ENCODE measurements around the gene LPAR5. TPM values are rescaled to one million over a fixed set of nuclear protein-coding genes. Genes with fewer than 3 reads are reported as not detected.

The LPAR5 gene
- total RNA-seq, 1 donor from 2014 or later = not detected

GRCh38 chr12:6666211-6666610 is 30.5 kb upstream of the LPAR5 start:
- H3K9me3 Mint-ChIP-seq (ENCODE audit: unreplicated experiment) = peaks cover 13% of the 10 kb centered on the region
- DNase-seq = no peak
- no peaks in the 10 kb centered on the region for H3K36me3 Mint-ChIP-seq (ENCODE audit: unreplicated experiment)
- H3K27me3 Mint-ChIP-seq (ENCODE audit: unreplicated experiment) = peaks cover 10% of the 10 kb centered on the region
- H3K27ac Mint-ChIP-seq (ENCODE audit: unreplicated experiment) = no peak overlapping the region
- TF ChIP-seq CTCF (IDR thresholded peaks at IDR 0.05; ENCODE audit: partially characterized antibody, unreplicated experiment) = no peak
- no peak overlapping the region for H3K4me3 Mint-ChIP-seq (ENCODE audit: unreplicated experiment)
- peaks cover 7% of the 10 kb centered on the region for H3K4me1 Mint-ChIP-seq (ENCODE audit: low read depth, unreplicated experiment)

GRCh38 chr12:6664902-6665301 is 29.1 kb upstream of the LPAR5 start:
- TF ChIP-seq CTCF (IDR thresholded peaks at IDR 0.05; ENCODE audit: partially characterized antibody, unreplicated experiment) = no peak
- Mint-ChIP-seq H3K27ac (ENCODE audit: unreplicated experiment) (no peak overlapping the region), H3K27me3 (ENCODE audit: unreplicated experiment) (peaks cover 10% of the 10 kb centered on the region), H3K4me1 (ENCODE audit: low read depth, unreplicated experiment) (peaks cover 7% of the 10 kb centered on the region), H3K36me3 (ENCODE audit: unreplicated experiment) (no peaks in the 10 kb centered on the region), H3K4me3 (ENCODE audit: unreplicated experiment) (no peak overlapping the region), H3K9me3 (ENCODE audit: unreplicated experiment) (peaks cover 13% of the 10 kb centered on the region)
- DNase-seq = no peak

- peaks cover 7% of the 10 kb centered on the region for H3K4me1 Mint-ChIP-seq (ENCODE audit: low read depth, unreplicated experiment)
- no peaks in the 10 kb centered on the region for H3K36me3 Mint-ChIP-seq (ENCODE audit: unreplicated experiment)
- peak within 1 kb of the TSS; percentile 95 for H3K4me3 Mint-ChIP-seq (ENCODE audit: unreplicated experiment)
- H3K27me3 Mint-ChIP-seq (ENCODE audit: unreplicated experiment) = peaks cover 10% of the 10 kb centered on the region
- peak; percentile 88 for DNase-seq
- H3K9me3 Mint-ChIP-seq (ENCODE audit: unreplicated experiment) = peaks cover 14% of the 10 kb centered on the region
- peak within 1 kb of the TSS; percentile 99 for H3K27ac Mint-ChIP-seq (ENCODE audit: unreplicated experiment)
- no peak for TF ChIP-seq CTCF (IDR thresholded peaks at IDR 0.05; ENCODE audit: partially characterized antibody, unreplicated experiment)
Measured at GRCh38 chr12:6662906-6663742, 27.4 kb upstream of the LPAR5 start, which contains the start of gene ING4. ING4 (minus strand) TSS chr12:6663119; CDS start chr12:6663101, 18 bp downstream.

- H3K27ac Mint-ChIP-seq (ENCODE audit: unreplicated experiment) = peak overlapping the region; percentile 99
- peaks cover 10% of the 10 kb centered on the region for H3K27me3 Mint-ChIP-seq (ENCODE audit: unreplicated experiment)
- peaks cover 13% of the 10 kb centered on the region for H3K9me3 Mint-ChIP-seq (ENCODE audit: unreplicated experiment)
- peaks cover 7% of the 10 kb centered on the region for H3K4me1 Mint-ChIP-seq (ENCODE audit: low read depth, unreplicated experiment)
- TF ChIP-seq CTCF (IDR thresholded peaks at IDR 0.05; ENCODE audit: partially characterized antibody, unreplicated experiment) = no peak
- H3K4me3 Mint-ChIP-seq (ENCODE audit: unreplicated experiment) = peak overlapping the region; percentile 95
- no peak for DNase-seq
- H3K36me3 Mint-ChIP-seq (ENCODE audit: unreplicated experiment) = no peaks in the 10 kb centered on the region
Measured at GRCh38 chr12:6662602-6662905, 26.8 kb upstream of the LPAR5 start.

GRCh38 chr12:6653987-6654386 is 18.2 kb upstream of the LPAR5 start:
- H3K27me3 Mint-ChIP-seq (ENCODE audit: unreplicated experiment) = peaks cover 2% of the 10 kb centered on the region
- no peaks in the 10 kb centered on the region for H3K4me1 Mint-ChIP-seq (ENCODE audit: low read depth, unreplicated experiment)
- no peak overlapping the region for H3K4me3 Mint-ChIP-seq (ENCODE audit: unreplicated experiment)
- H3K27ac Mint-ChIP-seq (ENCODE audit: unreplicated experiment) = no peak overlapping the region
- H3K9me3 Mint-ChIP-seq (ENCODE audit: unreplicated experiment) = peaks cover 4% of the 10 kb centered on the region
- no peak for DNase-seq
- H3K36me3 Mint-ChIP-seq (ENCODE audit: unreplicated experiment) = peaks cover 4% of the 10 kb centered on the region
- TF ChIP-seq CTCF (IDR thresholded peaks at IDR 0.05; ENCODE audit: partially characterized antibody, unreplicated experiment) = no peak

Data from glutamatergic neuron (in vitro differentiated cells).